ENCODE measurements around the gene FCHO2.

DNA sequence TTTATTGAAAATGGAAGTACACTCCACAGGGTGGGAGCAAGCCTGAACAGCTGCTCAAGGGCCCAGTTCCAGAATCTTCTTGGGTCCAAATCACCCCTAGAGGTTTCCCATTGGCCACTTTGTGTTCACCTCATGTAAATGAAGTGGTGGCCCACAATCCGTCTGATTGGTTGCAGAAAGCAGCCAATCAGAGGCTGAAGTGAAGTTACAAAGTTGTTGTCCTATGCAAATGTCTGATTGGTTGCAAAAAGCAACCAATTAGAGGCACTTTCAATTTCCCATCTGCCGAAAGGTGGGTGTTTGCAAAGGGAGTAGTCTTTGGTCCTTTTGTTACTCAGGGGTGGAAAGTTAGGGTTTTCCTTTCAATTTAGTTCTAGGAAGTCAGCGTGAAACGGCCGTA lies 173.3 kb downstream of the FCHO2 start:
- TF ChIP-seq, protein P1, sequence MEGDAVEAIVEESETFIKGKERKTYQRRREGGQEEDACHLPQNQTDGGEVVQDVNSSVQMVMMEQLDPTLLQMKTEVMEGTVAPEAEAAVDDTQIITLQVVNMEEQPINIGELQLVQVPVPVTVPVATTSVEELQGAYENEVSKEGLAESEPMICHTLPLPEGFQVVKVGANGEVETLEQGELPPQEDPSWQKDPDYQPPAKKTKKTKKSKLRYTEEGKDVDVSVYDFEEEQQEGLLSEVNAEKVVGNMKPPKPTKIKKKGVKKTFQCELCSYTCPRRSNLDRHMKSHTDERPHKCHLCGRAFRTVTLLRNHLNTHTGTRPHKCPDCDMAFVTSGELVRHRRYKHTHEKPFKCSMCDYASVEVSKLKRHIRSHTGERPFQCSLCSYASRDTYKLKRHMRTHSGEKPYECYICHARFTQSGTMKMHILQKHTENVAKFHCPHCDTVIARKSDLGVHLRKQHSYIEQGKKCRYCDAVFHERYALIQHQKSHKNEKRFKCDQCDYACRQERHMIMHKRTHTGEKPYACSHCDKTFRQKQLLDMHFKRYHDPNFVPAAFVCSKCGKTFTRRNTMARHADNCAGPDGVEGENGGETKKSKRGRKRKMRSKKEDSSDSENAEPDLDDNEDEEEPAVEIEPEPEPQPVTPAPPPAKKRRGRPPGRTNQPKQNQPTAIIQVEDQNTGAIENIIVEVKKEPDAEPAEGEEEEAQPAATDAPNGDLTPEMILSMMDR (IDR thresholded peaks at IDR 0.05) = no peak
- TF ChIP-seq POLR2A (IDR thresholded peaks at IDR 0.05) = no peak
